Amniotic stem cell (primary cell): ENCODE measurements around the gene CAMK2G.
"Not testable (repeated sequence)": the region's sequence is repeated elsewhere in the genome, so short reads cannot be mapped to it uniquely, and the experiment has no call there.

Experiments used
- DNase-seq: peaks from one replicate; lab custom pipeline; 2025; lab: John Stamatoyannopoulos, UW

CAMK2G gene

GRCh38 chr10:73791871-73792400 lies 82.4 kb downstream of the CAMK2G start:
- no peak for DNase-seq

- DNase-seq = no peak
Measured at GRCh38 chr10:73790886-73791625, 83.3 kb downstream of the CAMK2G start.

- DNase-seq = no peak
Measured at GRCh38 chr10:73789659-73790055, 84.7 kb downstream of the CAMK2G start.

DNA sequence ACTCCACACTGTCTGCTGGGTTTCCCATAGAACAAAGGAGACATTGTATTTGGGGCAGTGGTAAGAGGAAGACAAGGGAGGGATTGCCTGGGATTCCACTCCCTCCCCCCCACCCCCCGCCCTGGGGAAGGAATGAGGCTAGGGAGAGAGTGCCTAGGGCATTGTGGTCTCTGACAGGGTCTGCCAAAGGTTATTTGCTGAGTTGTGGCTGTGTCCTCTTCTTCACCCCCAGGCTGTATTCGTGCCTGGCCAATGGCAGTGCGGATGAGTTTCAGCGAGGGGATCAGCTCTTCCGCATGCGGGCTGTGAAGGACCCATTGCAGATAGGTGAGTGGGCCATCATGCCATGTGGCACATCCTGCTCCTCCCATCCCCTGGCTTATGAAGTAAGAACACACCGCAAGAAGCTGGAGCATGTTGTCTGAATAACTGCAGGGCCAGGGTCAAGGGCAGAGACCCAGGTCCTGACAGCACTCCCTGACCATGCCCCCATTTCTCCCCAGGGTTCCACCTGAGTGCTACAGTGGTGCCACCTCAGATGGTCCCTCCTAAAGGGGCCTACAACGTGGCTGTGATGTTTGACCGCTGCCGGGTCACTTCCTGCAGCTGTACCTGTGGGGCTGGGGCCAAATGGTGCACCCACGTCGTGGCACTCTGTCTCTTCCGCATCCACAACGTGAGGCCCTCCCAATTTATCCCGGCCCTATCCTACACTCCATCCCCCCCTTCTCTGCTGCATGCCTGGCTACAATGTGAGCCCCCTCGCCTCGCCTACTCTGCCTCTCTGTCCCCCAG lies 85.3 kb downstream of the CAMK2G start:
- DNase-seq = no peak

GRCh38 chr10:73787031-73787800 lies 87.1 kb downstream of the CAMK2G start:
- DNase-seq = not testable (repeated sequence)

DNA sequence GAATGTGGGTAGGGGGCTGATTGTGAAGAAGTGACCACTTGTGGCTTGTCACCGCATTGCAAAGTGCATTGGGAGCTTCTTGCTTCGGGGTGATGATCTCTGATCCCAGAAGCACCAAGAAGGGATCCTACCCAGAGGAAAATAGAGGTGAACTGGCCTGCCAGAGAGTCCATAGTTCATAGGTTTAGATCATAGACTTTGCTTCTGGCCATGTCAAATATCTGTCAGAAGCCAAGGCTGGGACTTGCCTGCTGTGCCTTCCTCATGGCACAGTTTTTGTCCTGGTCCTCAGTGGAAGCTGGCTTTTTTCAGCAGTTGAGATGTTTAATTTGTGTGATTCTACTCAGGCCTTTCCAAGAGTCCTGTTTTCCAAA lies 87.9 kb downstream of the CAMK2G start:
- no peak for DNase-seq

- DNase-seq = no peak
Measured at GRCh38 chr10:73785721-73786511, 88.4 kb downstream of the CAMK2G start.

DNA sequence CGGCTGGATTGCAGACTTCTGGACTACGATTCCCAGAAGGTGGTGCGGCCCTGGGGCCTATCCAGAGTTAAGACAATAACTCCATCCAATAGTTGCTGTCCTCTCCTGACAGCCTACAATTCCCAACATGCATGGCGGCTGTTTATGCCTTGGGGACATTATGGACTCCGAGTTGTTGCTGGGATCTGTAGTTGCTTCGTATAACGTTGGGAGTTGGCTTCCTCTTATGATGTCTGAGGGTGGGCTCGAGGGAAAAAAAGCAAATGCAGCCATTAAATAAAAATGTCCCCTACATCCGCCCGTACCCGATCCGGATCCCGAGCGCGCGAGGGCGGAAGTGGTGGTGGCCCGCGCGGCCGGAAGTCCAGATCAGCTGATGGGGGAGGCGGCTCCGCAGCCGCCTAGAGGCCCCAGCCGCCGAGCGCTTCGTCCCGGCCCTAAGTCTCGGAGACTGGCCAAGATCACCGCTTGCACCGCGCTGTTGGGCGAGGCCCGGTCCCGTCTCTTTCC lies 89.1 kb downstream of the CAMK2G start, which contains the start of gene ZSWIM8:
Gene ZSWIM8 (plus strand): TSS at position 396 of the 510 bp plus-strand sequence. CDS start 273 bp downstream, outside the sequence.
- DNase-seq = peak; percentile 85

GRCh38 chr10:73782749-73783085 lies 91.6 kb downstream of the CAMK2G start:
- no peak for DNase-seq

- peak; percentile 61 for DNase-seq
Measured at GRCh38 chr10:73781879-73782748, 92.2 kb downstream of the CAMK2G start, which contains the start of gene CHCHD1. CHCHD1 (plus strand) TSS chr10:73782048; CDS start chr10:73782076, 28 bp downstream.

- DNase-seq = no peak
Measured at GRCh38 chr10:73781548-73781878, 92.8 kb downstream of the CAMK2G start.

DNA sequence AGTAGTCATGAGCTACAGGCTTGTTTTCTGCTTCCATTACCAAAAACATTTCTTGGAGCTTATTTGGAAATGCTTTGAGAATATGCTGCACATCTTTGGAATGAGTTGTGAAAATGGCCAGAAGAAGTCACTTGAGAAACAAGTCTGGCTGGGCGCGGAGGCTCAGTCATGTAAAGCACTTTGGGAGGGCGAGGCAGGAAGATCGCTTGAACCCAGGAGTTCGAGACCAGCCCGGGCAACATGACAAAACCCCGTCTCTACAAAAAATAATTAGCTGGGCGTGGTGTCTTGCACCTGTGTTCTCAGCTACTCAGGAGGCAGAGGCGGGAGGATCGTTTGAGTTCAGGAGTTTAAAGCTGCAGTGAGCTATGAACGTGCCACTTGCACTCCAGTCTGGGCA lies 93.4 kb downstream of the CAMK2G start:
- no peak for DNase-seq

DNA sequence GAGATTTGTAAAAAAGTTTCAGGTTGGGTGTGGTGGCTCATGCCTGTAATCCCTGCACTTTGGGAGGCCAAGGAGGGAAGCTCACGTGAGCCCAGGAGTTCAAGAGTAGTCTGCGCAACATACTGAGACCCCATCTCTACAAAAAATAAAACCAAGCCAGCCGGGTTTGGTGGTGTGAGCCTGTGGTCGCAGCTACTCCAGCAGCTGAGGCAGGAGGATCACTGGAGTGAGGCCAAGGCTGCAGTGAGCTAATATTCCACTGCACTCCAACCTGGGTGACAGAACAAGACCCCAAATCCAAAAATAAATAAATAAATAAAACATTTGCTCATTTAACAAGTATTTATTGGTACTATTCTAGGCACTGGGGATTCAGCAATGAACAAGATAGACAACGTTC lies 94.1 kb downstream of the CAMK2G start:
- DNase-seq = no peak

DNA sequence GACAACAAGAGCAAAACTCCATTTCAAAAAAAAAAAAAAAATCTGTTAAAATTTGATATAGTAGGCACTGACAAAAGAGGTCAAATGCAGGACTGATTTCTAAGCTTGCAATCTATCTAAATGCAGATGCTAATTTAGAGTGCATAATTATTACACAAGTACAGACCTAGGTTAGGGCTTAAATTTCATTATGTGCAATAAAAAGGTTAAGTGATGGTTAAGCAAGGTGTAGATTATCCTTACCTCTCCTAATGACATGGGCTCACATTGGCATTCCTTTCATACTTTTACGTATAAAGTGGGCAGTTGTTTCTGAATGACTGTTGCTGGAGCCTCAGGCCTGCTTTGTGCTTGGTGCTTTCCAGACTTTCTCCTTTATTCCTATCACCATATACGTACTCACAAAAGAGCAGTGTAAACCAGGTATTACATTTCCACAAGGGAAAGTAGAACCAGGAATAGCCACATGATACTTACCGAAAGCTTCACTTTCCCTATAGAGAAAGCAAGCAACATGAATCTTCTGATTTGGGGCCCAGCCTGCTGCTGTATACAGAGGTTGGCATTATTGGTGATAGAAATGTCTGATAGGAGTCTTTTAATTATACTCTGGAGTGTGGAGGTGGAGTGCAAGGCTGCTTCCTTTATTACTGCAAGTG lies 94.7 kb downstream of the CAMK2G start:
- DNase-seq = no peak

- DNase-seq = no peak
Measured at GRCh38 chr10:73779018-73779417, 95.3 kb downstream of the CAMK2G start.

DNA sequence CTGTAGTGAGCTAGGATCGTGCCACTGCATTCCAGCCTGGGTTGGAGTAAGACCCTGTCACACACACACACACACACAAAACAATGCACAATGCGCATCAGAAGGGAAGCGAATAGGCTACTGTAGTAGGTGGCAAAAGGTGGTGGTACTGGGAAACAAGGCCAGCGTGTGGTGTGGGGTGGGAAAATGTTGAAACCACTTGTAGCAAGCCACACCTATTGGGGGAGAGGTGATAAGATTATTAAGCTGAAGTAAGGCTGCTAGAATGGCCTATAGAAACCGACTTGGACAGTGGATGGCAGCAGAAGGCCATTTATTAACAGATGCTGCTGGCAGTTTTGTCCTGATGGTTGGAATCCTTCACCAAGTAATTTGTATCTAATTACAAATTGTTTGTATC lies 99.7 kb downstream of the CAMK2G start:
- DNase-seq = no peak

DNA sequence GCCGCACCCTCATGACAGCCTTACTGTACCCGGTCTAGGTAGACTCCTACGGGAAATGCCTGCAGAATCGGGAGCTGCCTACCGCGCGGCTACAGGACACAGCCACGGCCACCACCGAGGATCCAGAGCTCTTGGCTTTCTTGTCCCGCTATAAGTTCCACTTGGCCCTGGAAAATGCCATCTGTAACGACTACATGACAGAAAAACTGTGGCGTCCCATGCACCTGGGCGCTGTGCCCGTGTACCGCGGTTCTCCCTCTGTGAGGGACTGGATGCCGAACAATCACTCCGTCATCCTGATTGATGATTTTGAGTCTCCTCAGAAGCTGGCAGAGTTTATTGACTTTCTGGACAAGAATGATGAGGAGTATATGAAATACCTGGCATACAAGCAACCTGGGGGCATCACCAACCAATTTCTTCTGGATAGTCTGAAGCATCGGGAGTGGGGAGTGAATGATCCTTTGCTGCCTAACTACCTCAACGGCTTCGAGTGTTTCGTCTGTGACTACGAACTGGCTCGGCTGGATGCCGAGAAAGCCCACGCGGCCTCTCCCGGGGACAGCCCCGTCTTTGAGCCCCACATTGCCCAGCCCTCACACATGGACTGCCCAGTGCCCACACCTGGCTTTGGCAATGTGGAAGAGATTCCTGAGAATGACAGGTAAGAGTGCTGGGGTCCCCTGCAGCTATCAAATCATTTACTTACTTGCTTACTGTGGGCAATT lies 101.0 kb downstream of the CAMK2G start:
- no peak for DNase-seq

DNA sequence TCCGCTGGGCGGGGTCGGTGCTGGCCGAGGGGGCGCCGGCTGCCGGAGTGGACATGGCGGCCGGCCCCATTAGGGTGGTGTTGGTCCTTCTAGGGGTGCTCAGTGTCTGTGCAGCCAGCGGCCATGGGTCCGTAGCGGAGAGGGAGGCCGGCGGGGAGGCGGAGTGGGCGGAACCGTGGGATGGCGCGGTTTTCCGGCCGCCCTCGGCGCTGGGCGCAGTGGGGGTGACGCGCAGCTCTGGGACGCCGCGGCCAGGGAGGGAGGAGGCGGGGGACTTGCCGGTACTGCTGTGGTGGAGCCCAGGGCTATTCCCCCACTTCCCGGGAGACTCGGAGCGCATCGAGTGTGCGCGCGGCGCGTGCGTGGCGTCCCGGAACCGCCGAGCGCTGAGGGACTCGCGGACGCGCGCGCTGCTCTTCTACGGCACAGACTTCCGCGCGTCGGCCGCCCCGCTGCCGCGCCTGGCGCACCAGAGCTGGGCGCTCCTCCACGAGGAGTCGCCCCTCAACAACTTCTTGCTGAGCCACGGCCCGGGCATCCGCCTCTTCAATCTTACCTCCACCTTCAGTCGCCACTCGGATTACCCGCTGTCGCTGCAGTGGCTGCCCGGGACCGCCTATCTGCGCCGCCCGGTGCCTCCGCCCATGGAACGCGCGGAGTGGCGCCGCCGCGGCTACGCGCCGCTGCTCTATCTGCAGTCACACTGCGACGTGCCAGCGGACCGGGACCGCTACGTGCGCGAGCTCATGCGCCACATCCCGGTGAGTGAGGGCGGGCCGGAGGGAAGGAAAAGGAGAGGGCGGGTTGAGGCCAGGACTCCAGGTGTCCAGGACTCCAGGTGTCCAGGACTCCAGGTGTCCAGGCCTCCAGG lies 101.8 kb downstream of the CAMK2G start:
- DNase-seq = peak; percentile 76
